ENCODE data around the gene PAX5.
A peak's percentile ranks its signal among the peaks of the same experiment; 100 is the strongest.

PAX5 gene

DNA sequence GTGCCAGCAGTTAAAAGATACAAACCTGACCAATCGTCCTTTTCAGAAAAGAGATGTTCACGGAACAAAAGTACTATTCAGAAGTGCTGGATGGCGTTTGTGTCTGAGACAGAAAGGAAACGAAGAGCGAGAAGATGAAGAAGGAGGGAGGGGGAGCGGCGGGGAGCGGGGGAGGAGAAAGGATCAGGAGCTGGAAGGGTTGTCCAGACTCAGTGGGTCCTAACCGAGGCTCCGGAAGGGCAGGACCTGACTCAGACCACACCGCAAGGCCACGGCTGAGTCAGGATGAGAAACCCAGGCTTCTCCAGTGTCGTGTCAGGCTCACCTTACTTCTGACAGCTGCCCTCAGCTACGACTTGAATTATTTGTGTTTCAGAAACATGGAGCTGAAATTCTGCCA is 46.2 kb downstream of the PAX5 start:
- DNase-seq (ENCODE audit: low read depth, low spot score) = no peak

DNA sequence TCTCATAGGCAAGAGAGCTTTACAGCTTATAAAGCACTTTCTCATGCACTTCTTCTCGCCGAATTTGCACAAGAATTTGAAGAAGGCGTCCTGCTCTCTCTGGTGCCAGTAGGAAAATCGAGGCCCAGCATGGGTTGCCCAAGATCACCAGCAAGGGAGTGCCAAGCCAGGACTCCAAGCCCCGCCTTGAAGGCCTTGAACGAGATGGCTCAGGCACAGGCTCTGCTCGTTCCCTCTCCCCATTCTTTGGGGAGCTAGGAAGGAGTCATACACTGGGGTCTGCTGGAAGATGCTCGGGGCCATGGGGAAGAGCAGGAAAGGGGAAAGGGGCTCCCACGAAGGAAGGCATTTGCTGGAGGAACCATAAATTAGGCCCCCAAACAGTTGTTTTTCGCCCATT is 46.7 kb downstream of the PAX5 start:
- DNase-seq (ENCODE audit: low read depth, low spot score) = no peak

DNA sequence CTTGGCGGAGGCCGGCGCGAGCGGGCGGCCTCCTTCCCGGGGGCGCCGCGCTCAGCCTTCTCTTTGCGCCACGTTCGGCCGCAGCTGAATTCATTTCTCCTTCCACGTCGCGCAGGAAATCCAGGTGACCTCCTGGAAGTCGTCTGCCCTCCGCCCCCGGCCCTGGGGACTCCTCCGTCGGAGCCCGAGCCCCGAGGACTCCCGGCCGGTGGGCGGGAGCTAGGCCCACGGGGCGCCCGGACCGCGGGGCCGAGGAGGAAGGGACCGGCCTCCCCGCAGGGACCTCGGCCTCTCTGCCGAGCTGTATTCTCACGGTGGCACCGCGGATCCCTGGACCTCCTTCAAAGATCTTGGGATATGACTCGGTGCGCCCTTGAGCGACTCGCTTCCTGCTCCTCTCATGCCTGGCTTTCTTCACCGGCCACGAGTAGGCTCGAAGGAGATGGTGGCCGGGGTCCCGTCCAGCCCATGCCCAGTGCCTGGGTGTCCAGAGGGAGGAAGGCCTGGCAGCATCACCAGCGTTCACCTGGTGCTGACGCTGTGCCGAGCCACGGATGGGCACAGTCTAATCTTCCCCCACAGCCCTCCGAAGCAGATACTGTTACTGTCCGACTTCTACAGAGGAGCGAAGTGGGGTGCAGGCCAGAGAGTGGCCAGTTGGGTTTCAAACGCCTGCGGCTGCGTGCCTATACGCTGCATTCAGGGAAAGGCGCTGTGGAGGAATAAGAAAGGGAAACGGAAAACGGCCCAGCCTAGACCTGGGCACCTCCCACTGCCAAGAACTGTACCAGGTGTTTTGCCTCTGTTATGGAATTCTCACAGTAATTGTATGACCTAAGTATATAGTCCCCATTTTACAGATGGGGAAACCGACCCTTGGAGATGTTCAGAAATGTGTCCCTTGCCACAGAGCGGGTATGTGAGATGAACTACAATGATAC is 47.3 kb downstream of the PAX5 start:
- no peak for DNase-seq (ENCODE audit: low read depth, low spot score)

DNA sequence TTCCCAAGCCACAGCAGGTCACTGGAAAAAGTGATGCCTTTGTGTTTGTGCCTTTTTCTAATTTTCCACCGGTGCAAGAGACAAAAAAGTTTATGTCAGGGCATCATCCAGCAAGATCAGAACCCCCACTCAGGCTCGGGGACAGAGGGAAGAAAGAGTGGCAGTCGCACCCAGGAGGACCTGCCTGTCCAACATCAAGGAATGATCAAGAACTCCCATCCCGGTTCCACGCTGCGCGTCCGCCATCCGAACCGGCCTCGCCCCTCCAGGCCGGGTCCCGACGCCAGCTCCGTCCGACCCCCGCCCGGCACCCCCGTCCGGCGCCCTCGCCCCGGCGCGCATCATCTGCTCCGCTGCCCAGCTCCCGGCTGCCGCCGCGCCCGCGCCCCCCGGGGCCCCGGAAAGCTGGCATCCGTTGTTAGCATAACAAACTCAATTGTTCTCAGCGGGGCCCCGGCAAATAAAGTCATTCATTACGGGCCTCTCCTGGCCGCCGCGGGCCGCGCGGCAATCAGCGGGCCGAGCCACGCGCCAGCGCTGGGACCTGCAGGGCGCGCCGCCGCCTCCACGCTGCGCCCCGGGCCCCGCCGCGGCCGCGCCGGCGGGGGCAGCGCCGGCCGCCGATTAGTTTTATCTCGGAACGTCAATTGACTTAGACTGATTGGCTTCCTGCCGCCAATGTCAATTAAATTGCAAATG is 48.1 kb downstream of the PAX5 start:
- no peak for DNase-seq (ENCODE audit: low read depth, low spot score)

DNA sequence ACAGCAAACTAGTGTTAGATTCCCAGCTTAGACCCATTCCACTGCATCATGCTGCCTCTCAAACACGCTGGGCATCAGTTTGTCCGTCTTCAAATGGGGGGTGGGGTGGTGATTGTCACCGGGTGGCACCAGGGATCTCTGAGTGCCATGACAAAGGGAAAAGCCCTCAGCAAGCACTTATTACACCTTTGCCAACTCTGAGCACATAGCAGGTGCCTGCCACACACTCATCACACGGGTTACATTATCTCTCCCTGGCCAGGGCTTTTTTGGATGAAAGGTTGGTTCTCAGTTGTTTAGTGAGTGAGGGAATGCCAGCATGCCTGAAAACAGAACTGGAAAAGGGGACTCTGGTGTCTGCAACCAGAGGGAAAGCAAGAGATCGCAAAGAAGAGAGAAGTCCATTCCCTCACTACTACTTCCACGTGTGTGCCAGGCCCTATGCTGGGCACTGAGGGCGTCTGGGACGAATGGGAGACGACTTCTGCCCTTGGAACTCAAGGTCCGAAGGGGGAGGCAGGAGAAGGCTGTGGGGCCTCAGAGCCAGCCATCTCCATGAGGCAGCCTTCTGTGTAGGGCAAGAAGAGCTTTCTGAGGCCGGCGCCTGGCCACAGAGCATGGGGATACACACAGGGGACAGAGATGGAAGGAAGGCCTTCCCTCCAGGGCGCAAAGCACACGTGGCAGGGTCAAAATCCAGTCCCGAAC is 48.9 kb downstream of the PAX5 start:
- DNase-seq (ENCODE audit: low read depth, low spot score) = no peak

DNA sequence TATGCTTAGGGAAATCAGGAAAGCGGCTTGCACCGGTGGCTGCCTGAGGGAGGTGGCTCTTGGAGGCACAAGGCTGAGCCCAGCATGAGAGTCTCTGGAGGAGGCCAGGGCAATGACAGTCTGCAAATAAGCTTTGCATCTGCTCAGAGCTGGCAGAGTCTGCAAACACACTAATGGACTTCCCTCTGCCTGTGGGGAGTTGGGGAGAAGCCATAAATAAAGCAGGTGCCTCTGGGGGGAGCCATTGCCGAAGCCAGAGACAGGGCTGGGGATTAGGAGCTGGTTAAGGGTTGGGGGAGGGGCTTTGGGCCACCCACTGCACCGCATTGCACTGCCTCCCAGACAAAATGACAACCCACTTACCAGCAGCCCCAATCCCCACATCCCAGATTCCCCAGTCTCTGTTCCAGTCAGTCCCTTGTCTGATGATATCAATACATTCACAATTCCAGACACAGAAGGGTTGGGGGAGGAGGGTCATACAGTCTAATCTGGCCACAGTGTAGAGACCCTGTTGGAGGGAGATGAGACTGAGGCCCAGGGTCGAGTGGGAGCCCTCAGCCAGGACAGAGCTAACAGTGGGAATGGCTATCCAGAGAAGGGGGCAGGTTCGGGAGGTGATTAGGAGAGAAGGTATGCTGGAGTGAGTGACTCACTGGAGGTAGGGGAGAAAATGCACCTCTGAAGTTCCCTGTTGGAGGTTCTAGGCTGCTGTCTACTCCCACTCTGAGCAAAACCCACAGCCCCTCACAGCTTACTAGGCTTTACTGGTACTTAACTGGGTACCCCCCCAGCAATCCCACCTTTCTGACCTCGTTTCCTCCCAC is 53.7 kb downstream of the PAX5 start:
- peak; percentile 59 for DNase-seq (ENCODE audit: low read depth, low spot score)

DNA sequence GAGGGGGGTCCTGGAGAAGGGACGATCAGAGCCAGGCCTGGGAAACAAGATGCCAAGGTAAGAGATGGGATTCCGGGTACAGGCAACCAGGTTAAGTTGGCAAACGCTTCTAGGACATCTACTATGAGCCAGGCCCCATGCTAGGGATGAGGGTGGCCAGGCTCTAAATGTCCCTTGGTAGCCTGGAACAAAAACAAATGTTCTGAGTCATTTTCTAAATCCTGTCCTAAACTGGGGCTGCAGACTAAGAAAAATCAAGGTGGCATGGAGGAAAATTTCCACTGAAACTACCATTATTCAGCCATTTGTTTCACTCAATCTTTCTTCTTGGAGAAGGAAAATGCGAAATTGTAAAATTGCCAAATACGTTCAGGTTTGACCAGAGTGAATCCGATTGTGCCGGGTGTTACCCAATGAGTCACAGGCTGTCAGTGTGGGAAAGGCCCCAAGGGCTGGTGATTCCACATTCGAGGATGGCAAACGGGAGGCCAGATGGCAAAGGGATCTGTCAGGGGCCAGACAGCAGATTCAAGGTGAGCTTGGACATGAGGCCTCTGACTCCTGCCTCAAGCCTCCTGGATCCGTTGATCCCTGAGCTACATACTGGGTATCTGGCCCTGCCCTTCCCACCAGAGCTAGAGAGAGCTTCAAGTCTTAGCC is 57.6 kb downstream of the PAX5 start:
- no peak for DNase-seq (ENCODE audit: low read depth, low spot score)

DNA sequence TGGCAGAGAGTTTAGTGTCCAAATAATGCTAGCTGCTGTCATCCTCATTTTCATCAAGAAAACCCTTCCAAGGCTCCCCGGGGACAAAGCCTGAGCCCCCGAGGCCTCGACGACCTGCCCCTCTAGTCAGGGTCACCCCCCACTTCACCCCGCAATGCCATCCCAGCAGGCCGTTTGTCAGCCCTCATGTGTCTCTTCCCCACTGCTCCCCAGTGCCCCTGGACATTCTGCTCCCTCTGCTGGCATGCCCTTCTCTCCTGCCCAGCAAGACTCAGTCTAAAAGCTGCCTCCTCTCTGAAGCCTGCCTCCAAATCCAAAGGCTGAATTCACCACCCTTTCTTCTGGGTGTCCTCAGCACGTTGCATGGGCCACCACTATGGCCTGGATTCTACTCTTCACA is 59.3 kb downstream of the PAX5 start:
- DNase-seq (ENCODE audit: low read depth, low spot score) = no peak

DNA sequence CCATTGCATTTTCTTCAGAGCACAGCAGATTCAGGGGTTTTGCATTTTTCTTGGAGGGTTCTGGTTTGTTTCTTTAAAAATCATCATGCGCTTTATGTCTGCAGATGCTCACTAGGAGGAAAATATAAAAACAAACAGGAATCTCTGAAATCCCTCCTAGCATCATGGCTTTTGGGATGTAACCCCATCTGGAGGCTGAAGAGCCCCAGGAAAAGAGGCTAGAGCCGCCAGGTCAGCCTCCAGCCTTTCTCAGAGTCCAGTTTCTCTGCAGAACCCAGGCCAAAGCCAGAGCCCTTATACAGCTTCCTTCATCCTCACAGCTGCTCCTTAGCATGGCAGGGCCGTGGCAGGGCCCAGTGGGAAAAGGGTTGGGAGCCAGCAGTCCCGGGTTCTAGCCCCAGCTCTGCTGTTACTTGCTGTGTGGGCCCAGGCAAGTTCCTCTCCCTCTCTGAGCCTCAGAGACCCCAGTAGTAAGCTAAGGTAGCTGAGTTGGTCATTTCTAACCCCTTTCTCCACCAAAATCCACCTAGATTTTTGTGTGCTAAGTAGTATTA is 62.1 kb downstream of the PAX5 start:
- DNase-seq (ENCODE audit: low read depth, low spot score) = no peak

DNA sequence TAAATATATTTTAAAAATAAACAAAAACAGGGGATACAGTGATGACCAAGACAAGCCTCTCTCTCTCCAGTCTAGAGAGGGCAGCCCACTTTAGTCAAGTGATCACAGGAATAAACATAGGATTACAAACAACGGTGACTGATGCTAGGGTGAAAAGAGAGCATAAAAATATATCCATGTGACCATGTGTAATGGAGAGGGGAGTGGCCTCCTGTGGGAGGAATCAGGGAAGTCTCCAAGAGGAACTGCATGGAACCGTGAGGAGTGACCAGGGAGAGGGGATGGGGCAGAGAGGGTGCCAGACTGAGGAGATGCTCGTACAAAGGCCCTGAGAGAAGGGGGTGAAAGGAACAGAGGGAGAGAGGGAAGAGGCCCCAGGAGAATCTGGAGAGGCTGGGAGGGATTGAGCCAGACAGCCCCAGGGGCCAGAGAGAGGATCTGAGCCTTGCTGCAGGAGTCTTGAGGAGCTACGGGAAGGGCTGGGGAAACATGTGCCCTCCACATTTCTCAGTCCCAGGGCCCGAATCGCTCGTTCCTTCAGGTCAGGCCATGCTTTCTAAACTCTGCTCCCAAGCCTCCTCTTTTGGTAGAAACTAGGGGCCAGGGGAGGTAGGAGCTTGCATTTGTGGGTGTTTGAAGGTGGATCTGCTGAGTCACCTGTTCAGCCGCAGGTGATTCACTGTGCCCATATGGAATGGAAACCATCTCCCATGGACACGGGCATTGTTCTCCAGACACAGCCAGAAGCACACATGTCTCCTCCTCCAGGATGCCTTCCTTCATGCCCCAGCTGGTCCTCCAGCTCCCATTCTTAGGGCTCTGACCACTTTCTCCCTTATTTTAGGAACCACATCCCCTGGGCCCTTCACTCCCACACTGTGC is 63.8 kb downstream of the PAX5 start:
- no peak for DNase-seq (ENCODE audit: low read depth, low spot score)

DNA sequence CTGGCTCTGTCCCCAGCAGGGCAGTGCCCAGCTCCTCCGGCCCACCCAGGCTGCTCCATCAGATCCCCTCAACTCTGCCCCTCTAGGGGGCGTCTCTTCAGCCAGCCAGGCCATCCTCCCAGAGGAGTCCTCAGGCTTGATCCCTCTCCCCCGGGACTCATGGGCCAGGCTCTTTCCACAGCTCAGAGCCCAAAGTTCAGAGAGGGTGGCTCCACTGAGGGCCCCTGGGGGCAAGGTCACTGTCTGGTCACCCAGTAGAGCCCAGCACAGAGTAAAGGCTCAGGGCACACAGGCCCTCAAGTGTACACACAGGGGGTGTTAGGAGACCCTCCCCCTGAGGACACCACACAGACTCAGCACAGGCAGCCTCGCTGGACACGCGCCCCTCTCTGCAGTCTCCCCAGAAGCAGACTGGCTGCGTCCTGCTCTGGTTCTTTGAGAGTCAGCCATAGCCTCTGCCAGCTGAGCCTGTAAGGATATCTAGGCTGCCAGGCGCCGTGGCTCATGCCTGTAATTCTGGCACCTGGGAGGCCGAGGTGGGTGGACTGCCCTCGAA is 64.8 kb downstream of the PAX5 start:
- no peak for DNase-seq (ENCODE audit: low read depth, low spot score)

DNA sequence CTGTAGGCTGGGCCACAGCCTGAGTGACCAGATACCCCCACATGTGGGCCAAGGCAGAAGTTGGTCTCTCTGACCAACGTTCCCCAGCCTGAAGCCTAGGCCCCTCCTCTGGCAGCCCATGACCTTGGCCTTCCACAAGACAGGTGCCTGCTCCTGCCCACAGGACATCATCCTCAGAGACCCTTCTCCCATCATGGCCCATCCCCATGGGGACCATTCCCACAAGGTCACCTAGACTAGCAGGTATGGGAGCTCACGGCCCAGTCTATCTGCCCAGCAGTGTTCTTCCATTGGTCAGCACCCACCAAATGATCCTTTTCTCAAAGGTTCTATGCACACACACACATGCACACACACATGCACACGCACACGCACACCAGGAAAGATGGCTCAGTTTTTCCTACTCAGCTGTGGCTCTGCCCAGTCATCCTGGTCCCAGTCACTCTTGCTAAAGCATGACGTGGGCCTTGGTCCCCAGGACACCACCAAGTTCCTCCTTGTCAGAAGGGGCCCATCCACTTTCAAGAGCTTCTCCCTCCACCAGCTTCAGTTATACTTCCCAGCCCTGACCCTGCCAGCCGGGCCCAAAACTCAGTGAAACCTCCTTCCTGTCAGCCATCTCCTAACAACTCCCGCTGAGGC is 65.4 kb downstream of the PAX5 start:
- DNase-seq (ENCODE audit: low read depth, low spot score) = no peak

DNA sequence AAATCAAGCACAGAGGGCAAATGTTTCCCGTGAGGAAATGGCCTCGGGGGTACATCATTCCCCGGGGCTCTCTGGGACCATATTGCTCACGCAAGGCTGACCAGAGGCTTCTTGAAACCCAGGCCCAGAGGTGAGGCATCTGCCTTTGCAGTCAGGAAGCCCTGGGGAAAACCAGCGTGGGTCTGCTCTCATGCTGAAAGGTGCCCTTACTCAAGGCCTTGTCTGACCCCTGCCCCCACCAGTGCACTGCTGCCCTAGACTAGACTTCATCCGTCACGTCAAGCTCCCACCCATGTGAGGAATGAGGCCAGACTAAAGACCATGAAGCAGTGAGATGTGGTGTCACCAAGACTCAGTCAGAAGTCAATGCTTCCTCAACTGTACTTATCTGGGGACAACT is 66.1 kb downstream of the PAX5 start:
- no peak for DNase-seq (ENCODE audit: low read depth, low spot score)

DNA sequence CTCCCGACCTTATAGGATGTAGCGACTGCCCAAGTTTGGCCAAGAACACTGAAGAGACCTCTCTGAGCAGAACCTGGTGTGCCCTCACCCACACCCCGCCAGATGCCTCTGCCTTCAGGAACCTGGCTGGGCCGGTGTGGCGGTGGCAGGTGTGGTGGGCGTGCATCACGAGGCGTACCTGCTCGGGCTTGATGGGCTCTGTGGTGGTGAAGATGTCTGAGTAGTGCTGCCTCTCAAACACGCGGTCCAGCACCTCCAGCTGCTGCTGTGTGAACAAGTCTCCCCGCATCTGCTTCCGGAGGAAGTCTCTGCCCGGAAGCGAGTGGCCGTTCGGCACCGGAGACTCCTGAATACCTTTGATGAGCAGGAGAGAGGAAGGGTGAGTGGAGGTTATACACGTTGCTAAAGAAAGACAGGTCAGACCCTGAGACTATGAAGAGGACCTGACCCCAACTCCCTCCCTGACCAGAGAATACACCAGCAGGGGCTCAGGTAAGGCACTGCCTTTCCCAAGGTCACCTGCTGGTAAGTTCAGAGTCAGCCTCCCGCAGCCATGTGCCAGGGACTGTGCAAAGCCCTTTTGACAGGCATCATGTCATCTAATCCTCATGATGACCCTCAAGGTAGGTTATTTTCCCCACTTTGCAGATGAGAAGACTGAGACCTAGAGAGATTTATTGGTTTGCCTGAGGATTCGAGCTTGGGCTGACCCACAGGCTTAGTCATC is 67.5 kb downstream of the PAX5 start:
- DNase-seq (ENCODE audit: low read depth, low spot score) = no peak

DNA sequence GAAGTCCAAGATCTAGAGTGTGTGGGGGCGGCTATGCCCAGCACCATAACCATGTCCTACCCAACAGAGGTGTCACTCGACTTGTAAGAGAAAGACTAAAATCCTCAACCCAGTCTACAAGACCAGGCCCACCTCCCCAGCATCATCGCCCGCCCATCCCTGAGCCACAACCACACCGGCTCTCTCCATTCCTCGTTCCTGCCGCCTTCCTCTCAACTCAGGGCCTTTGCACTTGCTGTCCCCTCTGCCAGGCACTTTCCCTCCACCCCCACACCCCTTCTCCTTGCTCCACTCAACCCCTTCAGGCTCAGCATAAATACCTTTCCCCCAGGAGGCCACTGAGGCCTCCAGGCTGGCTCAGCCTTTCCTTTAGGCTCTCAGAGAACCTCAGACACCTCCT is 69.3 kb downstream of the PAX5 start:
- no peak for DNase-seq (ENCODE audit: low read depth, low spot score)

DNA sequence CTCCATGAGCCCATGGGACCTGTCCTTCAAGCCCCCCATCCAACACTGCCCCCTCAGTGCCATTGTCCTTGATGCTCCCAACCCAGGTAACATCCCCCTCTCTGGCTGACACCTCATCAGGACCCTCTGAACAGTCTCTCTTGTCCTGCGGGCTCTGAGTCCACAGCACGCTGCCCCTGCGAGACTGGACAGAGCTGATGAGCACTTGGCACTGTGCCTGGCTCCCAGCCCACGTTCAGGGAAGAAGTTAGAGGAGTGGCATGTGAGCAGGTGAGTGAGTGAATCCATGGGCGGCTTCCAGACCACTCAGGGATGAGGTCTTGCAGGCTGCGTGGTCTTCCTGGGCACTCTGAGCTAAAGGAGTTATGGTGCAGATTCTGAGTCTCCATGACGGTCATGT is 70.7 kb downstream of the PAX5 start:
- DNase-seq (ENCODE audit: low read depth, low spot score) = no peak

DNA sequence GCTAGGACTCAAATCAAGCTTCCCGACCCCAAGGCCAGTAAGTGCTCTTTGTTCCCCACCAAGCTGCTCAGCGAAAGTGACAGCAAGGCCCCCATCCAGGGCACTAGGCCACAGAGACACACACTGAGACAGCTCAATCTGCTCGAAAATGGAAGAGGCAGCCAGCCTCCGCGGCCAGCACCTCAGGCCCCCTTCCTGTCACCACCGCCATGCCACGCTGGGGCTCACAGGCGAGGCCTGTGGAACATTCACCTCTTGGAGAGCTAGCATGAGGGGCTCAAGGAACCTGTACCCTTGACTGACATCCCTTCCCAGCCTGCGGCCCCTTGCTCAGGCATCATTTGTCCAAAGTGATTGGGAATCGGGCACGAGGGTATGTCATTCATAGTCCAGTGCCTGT is 71.4 kb downstream of the PAX5 start:
- DNase-seq (ENCODE audit: low read depth, low spot score) = no peak
